Cardiac fibroblast (primary cell): ENCODE results near the gene NRL.
A peak's percentile ranks its signal among the peaks of the same experiment; 100 is the strongest.

Source experiments
- DNase-seq, 2 donors: peaks; one replicate each; pipeline versions ENCODE4 v3.0.0 to v3.0.0-alpha.2; 2010; ENCODE audit warnings: low read depth in 2 of 2
- H3K4me3 ChIP-seq, 2 donors: replicated peaks in 1 of 2; 1 replicate in 1 of 2; 2 replicates in 1 of 2; pipeline ENCODE4 v1.5.1; 2011; ENCODE audit warnings: low read depth in 2 of 2, low read length in 2 of 2, mild to moderate bottlenecking in 2 of 2, moderate library complexity in 1 of 2
- CTCF ChIP-seq: IDR thresholded peaks from one replicate; pipeline ENCODE4 v1.5.1; 2011; ENCODE audit warnings: low read depth, mild to moderate bottlenecking, low read length, inconsistent platforms

NRL gene

DNA sequence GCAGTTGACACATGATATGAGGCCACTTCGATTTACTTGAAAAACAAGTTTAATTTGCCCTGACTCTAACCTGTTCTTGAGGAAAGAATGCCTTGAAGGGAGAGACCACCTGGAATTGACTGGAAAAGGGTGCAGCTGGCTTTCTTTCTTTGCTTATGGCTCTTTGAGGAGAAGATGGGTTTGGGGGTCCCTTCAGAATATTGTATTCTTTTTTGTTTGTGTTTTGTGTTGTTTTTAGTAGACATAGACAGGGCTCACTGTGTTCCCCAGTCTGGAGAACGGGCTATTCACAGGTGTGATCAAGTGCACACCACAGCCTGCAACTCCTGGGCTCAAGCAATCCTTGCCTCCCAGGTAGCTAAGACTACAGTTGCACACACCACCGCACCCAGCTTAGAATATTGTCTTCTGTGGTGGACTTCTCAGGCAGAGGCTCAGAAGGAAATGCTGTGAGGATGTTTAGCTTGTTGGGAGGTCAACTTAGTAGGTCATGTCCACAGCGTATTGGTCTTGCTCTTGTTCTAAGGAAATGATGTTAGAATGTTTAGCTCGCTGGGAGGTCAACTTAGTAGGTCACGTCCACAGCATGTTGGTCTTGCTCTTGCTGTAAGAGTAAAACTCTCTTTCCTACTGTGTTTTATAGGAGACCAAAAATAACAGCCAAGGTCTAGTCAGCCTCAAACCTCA is 1.5 kb upstream of the NRL start:
- TF ChIP-seq CTCF, result no peak
- no peak for DNase-seq
- no peak overlapping the region for H3K4me3 ChIP-seq

GRCh38 chr14:24115422-24116127 is 826 bp upstream of the NRL start:
- peak overlapping the region; percentile 71 to 91 for H3K4me3 ChIP-seq
- no peak for DNase-seq

GRCh38 chr14:24113801-24114531 is 783 bp downstream of the NRL start:
- H3K4me3 ChIP-seq, result peak overlapping the region; percentile 71 to 91
- peak; percentile 84 to 88 for DNase-seq
- TF ChIP-seq CTCF, result no peak

More at GRCh38 chr14:24115422-24116127, 826 bp upstream of the NRL start:
- TF ChIP-seq CTCF, result no peak

- no peak for DNase-seq
- no peak for TF ChIP-seq CTCF
- peak overlapping the region; percentile 71 to 91 for H3K4me3 ChIP-seq
Measured at GRCh38 chr14:24113379-24113800, 1.4 kb downstream of the NRL start.

DNA sequence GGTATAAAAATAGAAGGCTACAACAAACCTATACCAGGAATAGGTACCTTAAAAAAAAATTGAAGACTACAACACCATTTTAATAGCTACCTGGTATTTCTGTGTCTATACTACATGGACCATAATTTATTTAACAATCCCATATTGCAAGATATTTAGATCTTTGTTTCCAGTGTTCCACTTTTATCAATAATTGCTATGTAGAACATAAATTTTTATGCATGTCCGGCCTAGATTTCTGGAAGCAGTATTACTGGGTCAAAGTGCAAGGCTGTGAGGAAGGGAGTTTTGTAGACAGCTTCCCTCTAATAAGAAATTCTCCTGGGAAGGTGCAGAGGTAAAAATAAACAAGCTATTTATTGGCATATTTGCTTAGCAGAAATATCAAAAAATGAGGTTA is 4.2 kb downstream of the NRL start:
- TF ChIP-seq CTCF, result no peak
- H3K4me3 ChIP-seq, result no peak overlapping the region
- DNase-seq, result no peak

DNA sequence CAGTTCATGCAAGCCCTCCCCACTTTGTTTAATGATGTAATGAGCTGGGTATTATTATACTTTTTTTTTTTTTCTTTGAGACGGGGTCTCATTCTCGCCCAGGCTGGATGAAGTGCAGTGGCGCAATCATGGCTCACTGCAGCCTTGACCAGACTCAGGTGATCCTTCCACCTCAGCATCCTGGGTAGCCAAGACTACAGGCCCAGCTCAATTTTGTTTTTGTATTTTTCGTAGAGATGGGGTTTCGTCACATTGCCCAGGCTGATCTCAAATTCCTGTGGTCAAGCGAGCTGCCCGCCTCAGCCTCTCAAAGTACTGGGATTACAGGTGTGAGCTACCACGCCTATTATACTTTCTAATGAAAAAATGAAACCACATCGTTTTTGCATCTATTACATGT is 4.7 kb downstream of the NRL start:
- H3K4me3 ChIP-seq, result no peak overlapping the region

More for the DNA sequence above, 4.7 kb downstream of the NRL start:
- no peak for TF ChIP-seq CTCF
- no peak for DNase-seq
